Hematopoietic multipotent progenitor cell treated with erythropoietin and hydrocortisone succinate and interleukin-3 and kit ligand, for 17 days (in vitro differentiated cells): ENCODE results near the gene COL28A1.
A peak's percentile ranks its signal among the peaks of the same experiment; 100 is the strongest.
"Not testable (repeated sequence)": the region's sequence is repeated elsewhere in the genome, so short reads cannot be mapped to it uniquely, and the experiment has no call there.

ENCODE experiments used
- DNase-seq: peaks from one replicate; pipeline ENCODE4 v3.0.0-alpha.2; 2015; ENCODE audit warnings: low spot score

Gene COL28A1

DNA sequence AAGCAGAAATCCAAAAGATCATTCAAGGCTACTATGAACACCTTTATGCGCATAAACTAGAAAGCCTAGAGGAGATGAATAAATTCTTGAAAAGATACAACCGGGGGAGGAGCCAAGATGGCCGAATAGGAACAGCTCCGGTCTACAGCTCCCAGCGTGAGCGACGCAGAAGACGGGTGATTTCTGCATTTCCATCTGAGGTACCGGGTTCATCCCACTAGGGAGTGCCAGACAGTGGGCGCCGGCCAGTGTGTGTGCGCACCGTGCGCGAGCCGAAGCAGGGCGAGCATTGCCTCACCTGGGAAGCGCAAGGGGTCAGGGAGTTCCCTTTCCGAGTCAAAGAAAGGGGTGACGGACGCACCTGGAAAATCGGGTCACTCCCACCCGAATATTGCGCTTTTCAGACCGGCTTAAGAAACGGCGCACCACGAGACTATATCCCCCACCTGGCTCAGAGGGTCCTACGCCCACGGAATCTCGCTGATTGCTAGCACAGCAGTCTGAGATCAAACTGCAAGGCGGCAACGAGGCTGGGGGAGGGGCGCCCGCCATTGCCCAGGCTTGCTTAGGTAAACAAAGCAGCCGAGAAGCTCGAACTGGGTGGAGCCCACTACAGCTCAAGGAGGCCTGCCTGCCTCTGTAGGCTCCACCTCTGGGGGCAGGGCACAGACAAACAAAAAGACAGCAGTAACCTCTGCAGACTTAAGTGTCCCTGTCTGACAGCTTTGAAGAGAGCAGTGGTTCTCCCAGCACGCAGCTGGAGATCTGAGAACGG, 70.5 kb downstream of the COL28A1 start:
- DNase-seq: not testable (repeated sequence)

DNA sequence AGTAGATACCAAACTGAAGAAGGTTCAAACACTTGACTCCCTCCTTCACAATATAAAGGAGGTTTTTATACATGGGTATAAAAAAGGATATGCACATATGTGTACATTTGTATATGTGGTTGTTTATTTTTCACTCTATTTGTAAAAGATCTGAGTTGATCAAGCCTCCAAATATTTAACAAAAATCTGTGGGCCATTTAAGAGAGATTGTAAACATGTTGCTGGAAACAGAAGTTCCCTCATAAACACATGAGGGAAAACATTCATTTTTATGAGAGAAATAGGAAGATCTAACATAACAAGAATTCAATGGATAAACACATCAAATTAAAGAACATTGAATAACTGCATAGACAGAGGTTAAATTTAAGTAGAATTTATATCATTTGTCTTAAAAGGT, 81.7 kb downstream of the COL28A1 start:
- no peak for DNase-seq

DNA sequence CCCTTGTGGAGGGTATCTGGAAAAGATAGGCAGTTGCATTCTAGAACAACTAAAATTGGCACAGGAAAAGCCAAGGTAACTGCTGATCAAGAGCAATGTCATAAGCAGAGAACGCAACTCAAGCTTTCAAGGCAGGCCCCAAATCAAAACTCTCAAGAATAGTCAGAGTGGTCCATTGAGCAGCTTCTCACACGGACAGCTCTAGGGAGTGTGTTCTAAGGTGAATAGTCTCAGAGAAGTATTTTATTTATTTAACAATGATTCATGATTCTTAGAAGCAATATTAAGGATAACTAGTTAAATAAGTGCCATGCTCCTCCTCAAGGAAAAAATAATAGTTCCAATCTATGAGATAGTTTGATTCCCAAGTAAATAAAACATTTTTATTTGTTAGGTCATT, 83.0 kb downstream of the COL28A1 start:
- no peak for DNase-seq

DNA sequence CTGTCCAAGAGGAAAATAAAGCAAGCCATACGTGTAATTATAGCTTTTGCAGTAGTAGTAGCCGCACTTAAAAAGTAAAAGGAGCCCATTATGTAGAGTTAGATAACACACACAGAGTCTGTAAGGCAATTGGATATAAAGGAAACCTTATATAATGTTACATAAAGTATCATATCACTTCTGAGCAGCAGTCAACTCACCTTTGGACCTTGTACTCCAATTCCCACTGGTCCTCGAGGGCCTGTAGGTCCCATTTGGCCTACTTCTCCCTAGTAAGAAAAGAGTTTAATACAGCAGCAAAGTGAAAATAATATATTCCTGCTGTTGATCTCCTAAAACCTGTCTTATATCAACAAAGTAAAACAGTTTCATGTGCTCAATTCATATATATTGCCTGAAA, 83.6 kb downstream of the COL28A1 start:
- DNase-seq: no peak

DNA sequence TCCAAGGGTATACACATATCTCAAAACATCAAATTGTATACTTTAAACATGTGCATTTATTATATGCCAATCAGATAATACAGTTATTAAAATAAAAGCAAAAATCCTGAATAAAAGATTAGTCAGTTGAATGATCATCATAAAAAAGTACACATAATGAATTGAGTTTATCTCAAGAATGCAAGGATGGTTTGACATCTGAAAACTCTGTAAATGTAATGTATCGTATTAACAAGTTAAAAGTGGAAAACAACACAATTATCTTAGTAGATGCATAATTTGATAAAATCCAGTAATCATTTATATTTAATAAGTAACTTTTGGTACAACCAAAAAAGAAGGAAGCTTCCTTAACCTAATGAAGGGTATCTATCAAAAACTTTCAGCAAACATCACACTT, 86.6 kb downstream of the COL28A1 start:
- no peak for DNase-seq

DNA sequence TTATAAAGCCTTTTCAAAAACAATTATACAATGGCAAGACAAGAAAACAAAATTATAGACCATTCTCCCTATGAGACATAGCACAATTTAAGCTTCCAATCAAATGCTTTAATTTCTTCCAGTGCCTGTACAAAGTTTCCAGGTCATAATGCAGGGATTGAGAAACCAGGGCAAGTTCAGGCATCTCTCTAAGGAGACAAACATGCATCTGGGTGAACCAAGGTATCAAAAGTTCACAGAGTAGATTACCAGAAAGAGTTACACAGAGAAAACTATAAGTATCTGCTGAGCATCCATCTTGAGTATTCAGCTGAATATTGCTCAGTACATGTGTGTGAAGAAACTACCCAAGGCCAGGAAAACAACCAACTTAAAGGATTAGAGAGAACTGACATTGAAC, 89.1 kb downstream of the COL28A1 start:
- no peak for DNase-seq

DNA sequence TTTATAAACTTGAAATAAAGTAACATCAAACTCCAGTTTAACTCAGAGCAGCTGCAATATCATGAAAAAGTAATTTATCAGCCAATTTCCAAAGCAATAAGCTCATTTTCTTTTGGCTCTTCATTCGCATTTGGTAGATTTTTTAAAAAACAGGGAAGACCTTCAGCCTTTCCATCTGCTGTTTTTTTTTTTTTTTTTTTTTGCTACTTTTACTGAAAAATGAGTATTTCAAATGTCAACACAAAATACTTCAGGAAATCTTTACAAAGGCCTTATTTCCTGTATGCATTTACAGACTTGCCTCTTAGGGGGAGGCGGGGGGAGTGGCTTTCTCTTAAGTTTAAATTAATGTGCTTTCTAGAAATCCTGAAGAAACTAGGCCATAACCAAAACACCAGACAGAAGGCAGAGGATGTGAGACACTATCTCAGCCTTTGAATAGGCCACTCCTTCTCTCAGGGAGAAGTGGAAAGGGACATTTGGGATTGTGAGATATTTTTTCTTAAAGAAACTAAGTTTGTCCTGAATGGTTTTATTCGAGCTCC, 91.8 kb downstream of the COL28A1 start:
- DNase-seq: no peak

DNA sequence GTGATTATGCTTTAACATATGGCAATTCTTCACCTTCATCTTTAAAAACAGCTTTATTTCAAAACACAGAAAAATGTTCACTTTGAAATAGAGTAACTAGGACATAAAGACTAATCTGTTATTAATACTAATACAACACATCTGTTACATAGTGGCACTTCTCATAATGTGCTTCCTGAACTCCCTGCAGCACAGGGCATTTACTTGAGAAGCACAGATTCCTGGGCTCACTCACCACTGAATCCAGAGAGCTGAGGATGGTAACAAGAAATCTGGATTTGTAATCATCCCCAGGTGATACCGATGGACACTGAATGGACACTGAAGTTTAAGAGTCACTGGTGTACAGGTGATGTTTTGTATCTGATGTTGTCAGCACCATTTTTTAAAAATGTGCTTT, 96.1 kb downstream of the COL28A1 start:
- DNase-seq: no peak

DNA sequence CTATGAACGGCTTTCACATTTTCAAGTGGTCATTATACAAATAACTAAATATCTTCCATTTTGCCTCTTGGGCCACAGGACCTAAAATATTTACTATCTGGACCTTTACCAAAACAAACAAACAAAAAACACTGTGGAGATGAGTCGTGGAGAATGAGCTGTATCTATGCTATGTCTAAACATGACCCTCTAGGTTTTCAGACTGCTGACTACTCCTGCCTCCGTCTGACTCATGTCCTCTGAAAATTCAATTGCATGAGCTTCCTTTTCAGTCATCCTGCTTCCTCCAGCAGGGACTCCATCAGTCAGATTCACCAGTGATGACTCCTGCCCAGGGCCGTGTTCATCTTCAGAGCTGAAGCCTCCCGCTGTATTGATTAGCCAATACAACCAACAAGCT, 96.8 kb downstream of the COL28A1 start:
- DNase-seq: no peak

DNA sequence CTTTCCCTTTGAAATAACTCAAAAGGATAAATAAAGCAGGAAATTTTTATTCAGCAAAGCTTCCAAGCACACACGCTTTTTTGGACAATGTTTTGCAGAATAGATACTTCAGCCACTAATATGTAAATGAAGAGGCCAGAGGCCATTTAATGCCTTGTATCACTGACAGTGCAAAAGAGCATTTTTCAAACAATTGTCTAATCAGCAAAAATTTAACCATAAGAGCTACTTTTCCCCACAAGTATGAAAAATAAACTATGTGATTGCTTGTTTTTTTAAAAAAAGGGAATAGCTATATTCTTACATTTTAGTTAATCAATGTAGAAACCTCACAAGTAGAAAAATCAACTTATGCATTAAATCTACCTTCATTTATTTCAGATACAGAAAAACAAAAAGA, 99.7 kb downstream of the COL28A1 start:
- no peak for DNase-seq

DNA sequence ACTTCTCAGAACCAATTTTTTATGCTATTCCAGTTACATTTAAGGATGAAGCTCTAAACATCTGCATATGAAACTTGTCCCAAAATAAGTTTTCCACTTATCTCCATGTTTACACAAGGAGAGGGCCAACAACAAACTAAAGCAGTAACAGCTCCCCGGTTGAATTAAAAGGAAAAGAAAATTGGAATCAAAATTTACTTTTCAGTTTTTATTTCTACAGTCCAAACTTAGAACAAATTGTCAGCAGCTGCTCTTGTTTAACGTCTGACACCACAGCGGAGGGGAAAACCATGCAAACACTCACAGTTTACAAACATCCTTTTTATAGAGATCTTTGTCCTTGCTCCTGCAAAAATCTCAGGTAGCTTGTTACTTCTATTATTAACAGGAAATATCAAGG, 101.3 kb downstream of the COL28A1 start:
- DNase-seq: no peak

DNA sequence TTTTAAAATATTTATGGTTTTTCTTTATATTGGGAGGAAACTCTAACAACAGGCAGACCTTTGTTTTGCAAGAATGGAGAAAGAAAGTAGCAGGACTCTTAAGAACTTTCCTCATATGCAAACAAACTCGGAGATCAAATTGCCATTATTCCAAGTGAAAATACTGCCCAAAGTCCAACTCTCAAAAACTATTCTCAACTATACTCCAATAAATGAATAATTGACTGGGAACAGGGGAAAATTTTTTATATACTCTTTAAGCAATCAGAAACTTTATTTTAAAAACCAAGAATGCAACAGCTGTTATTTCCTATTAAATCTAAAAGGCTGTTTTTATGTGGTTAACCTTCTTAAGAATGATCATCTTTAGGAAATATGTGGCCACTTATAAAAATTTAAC, 101.9 kb downstream of the COL28A1 start:
- no peak for DNase-seq

DNA sequence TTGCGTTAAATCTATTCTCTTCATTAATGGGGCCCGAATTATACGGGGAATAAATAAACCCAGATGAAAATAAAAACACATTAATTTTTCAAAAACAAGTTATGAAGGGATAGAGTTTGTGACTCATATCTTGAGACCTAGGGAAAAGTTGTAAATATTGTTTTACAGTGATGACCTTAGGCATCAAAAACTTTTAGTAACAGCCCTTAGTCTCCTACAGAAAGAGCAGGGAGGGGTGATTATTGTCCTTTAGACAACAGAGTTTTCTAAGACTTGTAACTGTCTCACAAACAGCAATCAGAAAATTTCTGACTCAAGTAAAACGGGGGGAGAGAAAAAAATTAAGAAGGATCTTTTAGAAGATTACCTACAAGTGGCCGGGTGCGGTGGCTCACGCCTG, 102.7 kb downstream of the COL28A1 start:
- DNase-seq: no peak

DNA sequence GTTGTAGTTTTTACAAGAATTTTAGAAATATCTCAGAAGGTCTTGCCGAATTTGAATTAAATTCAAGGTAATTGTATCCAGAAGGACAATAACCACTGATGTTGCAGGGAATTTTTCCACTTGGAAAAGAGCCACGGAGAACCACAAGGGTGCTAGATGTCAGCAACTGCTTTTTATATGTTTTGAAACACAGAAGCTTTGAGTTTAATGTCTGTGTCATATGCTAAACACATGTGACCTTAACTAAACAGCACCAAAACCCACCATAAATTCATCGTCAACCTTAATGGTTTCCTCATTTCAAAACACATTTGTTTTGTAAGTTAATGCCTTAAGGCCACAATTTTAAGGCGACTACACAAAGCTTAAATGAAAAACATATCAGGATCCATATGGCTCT, 106.9 kb downstream of the COL28A1 start:
- no peak for DNase-seq

DNA sequence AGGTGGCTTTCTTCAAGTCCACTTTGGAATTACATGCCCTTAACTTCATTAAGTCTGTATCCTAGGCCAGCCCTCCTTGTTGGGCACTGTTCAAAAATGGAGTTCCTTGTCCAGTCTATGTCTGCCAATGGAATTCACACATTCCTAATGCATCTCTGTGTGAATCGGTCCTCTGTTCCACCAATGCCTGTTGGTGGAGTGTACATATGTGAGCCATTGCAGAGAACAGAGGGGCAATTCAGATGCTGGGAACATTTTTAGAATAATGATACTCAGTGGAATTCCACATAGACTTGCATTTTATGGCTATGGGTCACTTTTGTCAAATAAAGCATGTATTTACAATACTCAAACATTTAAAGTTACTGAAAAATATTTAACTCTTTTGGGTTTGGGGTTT, 108.3 kb downstream of the COL28A1 start:
- no peak for DNase-seq

DNA sequence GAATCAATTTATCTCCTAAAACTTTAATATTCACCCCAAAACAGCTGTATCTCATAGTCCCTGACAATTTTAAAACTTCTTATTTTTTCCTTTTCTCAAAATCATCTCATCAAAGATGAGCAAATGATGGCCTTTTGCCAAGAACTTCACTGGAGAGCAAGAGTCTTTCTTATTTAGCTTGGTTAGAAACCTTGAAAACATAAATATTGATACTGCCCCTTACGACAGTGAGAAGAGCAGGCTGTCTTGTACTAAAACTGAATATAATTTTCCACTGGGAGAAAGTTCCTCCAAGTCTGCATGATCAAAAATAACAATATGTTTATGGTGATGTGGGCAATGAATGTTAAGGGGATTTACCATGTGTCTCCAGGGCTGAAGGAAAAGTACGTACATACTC, 109.0 kb downstream of the COL28A1 start:
- DNase-seq: no peak

DNA sequence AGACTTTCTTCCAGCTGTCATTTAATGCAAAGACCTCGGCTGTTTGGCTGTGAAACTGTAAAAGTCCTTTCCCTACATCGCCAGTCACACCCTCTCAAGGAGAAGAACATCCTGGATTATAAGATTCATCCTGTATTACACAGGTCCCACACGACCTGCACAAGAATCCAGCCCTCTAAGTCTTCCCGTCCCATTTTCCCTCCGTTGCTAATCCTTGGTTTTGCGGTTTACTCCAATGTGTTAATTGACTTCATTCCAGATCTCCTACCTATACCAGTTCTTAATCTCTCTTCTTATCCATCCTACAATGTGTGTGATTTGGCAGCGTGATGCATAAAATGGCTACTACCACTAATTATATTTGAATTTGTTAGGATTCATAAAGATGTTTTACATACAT, 110.4 kb downstream of the COL28A1 start:
- DNase-seq: no peak

DNA sequence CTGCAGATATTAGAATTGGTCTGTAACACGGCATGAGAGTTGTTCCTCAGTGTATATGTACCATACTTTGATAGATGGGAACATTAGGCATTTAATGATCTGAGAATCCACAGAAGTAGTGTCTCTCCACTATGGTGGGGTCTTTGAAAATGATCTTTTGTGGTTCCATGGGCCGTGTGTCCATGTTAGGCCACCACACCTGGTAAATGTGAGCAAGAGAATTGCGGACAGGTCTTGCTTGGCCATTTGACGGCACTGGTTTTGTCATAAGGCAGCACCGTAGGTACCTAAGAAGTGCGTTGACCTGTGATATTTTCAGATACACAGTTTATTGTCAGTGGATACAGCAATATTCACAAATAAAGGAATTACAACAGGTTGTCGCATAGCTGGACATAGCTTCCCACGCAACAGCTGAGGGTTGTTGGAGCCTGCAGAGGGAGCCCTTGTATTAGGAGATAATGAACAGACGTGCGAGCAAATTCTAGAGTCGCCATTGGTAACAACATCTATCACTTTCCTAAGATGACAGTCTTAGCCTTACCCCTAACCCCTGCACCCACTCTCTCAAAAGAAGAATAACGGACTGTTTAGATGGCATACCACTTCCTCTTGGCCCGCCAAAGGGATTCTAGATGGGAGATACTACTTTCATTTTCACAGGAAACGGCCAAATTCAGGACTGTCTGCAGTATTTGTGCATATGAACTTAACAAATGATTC, 111.4 kb downstream of the COL28A1 start:
- DNase-seq: peak; percentile 73

DNA sequence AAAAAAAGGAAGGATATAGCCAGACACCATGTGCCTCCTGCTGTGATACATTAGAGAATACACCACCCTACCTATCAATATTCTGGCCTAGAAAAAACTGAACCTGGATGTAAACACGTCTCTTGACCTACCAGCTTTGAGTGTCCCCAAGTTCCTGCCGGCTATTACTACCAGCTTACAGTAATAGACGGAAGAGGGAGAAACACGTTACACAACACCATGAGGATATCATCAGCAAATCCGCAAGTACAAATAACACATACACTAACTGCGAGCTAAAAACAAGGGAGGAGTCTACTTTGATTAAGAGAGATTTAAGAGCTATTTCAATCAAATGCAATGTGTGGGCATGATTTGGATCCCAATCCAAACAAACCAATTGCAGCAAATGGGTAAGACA, 113.0 kb downstream of the COL28A1 start:
- DNase-seq: no peak

DNA sequence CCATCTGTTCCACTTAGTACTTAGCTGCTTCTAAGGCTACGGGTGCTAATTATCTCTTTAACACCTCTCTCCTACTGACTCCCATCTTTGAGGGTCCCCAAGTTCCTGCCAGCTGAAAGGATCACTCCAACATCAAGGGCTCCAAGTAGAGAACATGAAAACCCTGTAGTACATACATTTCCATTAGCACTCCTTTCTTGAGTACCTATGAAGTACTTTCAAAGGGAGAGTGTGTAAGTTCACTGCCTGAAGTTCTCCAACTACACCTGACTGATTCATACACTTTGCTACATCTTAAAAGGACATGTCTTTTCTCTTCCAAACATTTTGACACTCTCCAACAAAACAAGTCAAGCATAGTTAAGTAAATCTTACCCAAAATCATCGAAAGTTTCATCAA, 113.8 kb downstream of the COL28A1 start:
- DNase-seq: no peak

DNA sequence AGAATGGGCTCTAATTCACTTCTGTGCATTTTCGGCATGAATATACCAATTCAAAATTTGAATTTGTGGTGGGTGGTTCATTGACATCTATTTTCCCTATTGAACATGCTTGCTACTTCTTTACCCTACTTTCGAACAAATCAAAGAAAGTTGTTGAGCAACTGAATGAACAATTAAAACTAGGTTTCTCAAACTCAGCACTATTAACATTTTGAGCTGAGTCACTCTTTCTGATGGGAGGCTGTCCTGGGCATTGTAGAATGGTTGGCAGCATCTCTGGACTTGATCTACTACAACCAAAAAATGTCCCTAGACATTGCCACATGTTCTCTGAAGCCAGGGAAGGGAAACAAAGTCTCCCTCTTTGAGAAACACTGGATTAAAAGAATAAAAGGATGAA, 116.7 kb downstream of the COL28A1 start:
- no peak for DNase-seq

DNA sequence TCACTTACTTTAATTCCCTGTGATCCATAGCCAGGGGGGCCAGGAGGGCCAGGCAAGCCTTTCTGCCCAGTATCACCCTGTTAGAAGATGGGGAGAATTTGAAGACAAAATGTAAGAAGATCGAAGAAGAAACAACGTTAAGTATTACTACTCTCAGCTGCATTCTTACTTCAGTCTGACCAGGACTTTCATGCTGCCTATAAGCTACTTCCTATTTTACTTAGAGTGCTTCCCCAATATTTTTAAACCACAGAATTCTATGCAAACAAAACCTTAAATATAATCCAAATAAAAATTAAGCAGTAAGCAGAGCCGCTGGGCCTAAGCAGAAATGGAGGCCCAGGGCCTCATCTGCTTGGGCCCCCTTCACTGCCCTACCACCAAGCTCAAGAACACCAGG, 117.8 kb downstream of the COL28A1 start:
- DNase-seq: no peak

DNA sequence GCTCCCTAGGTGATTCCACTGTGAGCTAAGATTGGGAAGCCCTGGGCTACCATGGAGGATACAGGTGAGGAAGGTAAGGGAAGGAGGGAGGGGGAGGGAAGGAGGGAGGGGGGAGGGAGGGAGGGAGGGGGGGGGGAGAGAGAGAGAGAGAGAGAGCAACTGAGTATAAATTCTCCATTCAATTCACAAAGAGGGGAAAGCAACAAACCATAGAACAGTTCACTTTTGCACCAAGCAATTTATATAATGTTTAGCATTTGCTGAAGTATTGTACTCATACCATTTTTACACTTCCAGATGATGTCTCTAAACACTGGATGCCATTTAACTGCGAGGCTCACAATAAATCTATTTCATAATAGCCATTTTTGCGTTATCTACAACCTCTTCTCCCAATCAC, 118.3 kb downstream of the COL28A1 start:
- DNase-seq: no peak
